Glomerular visceral epithelial cell (primary cell): ENCODE results near the gene RP2.

Experiments used
- DNase-seq: peaks from one replicate; pipeline ENCODE4 v3.0.0-alpha.2; 2016; ENCODE audit errors: extremely low spot score

The RP2 gene

DNA sequence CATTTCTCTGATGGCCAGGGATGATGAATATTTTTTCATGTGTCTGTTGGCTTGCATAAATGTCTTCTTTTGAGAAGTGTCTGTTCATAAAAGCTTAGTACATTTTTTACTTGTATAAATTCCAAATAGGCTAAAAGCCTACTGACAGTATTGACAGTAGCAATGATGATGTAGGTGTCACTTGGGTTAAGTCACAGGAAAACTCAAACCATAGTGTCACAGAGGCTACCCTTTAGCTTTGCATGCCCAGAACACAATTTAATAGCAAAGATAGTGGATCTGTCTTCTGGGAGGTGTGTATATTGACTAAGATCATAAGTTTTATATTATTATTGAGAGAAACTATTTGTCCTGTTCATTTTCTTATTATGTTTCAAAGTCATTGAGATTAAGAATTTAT lies 8.1 kb downstream of the RP2 start:
- no peak for DNase-seq

- DNase-seq: no peak
These were observed 13.1 kb downstream of the RP2 start for GRCh38 chrX:46849933-46850332.

- DNase-seq: no peak
These were observed 13.9 kb downstream of the RP2 start for GRCh38 chrX:46850771-46851170.

- DNase-seq: no peak
These were observed 19.6 kb downstream of the RP2 start for GRCh38 chrX:46856483-46856882.

GRCh38 chrX:46860557-46860956 lies 23.7 kb downstream of the RP2 start:
- DNase-seq: no peak

- DNase-seq: no peak
These were observed 26.2 kb downstream of the RP2 start for GRCh38 chrX:46863072-46863471.

- DNase-seq: no peak
These were observed 27.8 kb downstream of the RP2 start for GRCh38 chrX:46864606-46865005.

DNA sequence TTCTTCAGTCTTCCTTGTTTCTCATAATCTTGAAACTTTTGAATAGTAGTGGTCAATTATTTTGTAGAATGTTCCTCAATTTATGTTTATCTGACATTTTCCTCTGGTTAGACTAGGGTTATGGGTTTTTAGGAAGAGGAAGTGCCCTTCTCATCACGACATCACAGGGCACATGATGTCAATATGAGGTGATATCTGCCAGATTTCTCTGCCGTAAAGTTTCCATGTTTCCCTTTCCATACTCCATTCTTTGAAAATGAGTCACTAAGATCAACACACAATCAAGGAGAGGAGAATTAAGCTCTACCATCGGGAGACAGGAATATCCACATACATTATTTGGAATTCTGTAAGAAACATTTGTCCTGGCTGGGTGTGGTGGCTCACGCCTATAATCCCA lies 28.4 kb downstream of the RP2 start:
- DNase-seq: peak; percentile 27

DNA sequence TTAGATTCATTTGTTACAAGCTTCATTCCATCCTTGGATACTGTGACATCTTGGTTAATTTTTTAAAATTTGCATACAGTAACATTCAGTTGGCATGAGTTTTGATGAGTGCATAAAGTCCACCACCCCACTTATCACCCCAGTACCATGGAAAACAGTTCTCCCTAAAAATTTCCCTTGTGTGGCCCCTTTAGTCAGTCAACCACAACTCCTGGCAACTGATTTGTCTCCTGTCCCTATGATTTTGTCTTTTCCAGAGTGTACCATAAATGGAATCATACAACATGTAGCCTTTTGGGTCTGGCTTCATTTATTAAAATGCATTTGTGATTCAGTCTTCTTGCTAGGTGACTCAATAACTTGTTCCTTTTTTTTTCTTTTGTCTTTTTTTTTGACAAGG lies 29.9 kb downstream of the RP2 start:
- no peak for DNase-seq

- DNase-seq: no peak
These were observed 36.9 kb downstream of the RP2 start for GRCh38 chrX:46873746-46874145.

DNA sequence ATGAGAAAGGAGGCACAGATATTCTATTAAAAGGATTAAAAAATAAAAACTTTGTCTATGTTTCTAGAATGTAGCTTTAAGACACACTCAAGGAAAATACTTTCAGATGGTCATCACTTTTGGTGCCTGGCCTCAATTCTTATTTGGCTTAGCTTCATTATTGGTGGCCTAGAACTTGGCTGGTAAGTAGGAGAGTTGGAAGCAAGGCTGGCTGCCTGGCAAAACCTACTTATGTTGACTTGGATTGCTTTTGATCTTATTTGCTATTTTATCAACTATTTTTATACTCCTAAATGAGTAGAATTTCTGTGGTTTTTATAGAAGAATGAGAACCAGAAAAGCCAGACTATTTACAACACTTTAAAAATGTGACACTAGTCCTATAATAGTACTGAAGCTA lies 40.1 kb downstream of the RP2 start:
- no peak for DNase-seq

DNA sequence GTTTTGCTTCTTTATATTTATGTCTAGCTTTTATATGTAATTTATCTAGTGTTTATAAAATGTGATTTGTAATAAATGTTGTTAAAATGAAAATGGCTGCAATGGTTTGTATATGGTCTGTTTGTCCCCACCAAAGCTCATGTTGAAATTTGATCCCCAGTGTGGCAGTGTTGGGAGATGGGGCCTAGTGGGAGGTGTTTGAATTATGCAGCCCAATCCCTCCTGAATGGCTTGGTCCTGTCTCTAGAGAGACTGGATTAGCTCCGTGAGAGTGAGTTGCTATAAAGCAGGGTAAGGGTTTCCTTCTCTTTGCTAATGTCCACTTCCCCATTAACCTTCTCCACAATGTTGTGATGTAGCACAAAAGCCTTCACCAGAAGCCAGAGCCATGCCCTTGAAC lies 45.4 kb downstream of the RP2 start:
- DNase-seq: no peak

DNA sequence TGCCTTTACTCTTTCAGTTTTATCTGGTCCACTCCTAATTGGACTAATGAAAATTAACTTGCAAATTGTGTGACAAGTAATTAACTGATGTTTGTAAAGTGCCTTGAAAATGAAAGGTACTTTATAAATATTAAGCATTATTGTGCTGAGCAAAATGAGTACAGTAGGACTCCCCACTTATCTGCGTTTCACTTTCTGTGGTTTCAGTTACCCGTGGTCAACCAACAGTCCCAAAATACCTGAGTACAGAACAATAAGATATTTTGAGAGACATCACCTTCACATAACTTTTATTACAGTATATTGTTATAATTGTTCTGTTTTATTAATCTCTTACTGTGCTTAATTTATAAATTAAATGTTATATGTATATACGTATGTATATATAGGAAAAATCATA lies 48.0 kb downstream of the RP2 start:
- no peak for DNase-seq

- no peak for DNase-seq
These were observed 61.4 kb downstream of the RP2 start for GRCh38 chrX:46898207-46898606.

- peak; percentile 73 for DNase-seq
These were observed 66.8 kb downstream of the RP2 start for GRCh38 chrX:46903458-46904242.

- DNase-seq: no peak
These were observed 67.8 kb downstream of the RP2 start for GRCh38 chrX:46904626-46905025.

DNA sequence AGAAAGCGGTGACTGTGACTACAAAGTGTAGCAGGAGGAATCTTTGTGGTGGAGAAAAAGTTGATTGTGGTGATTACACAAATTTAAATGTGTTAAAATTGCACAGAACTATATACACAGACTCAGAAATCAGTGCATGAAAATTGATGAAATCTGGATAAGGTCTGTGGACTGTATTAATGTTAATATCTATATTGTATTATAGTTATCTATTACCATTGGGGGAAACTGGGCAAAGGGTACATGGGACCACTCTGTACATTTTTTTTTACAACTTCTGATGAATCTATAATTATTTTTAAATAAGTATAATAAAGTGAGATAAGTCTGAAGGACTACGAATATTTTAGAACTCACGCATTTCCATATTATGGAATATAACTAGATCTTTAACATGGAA lies 73.6 kb downstream of the RP2 start:
- no peak for DNase-seq

DNA sequence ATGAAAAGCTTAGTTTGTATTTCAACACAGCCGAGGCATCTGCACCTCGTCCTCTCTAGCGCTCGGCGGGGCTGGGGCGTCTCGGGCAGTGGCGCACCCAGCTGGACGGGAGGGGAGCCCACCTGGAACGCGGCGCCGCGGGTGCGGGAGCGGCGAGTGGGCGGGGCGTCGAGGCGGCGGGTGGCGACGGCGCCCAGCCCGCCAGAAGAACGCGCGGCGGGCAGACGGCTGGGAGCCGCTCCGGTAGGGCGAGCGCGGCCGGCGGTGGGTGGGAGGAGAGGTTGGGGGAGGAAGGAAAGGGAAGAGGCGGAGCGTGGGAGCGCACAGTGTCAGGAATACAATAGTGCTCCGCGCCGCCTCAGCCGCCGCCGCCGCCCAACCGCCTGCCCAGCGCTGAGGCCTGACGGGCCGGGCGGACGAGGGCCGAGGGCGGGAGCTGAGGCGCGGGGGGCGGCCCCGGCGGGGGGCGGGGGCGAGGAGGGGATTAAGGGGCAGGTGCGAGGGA lies 75.3 kb downstream of the RP2 start, which contains the start of gene JADE3:
Gene JADE3 (plus strand): TSS at position 324 of the 505 bp plus-strand sequence. CDS start 72,474 bp downstream, outside the sequence.
- peak; percentile 76 for DNase-seq

DNA sequence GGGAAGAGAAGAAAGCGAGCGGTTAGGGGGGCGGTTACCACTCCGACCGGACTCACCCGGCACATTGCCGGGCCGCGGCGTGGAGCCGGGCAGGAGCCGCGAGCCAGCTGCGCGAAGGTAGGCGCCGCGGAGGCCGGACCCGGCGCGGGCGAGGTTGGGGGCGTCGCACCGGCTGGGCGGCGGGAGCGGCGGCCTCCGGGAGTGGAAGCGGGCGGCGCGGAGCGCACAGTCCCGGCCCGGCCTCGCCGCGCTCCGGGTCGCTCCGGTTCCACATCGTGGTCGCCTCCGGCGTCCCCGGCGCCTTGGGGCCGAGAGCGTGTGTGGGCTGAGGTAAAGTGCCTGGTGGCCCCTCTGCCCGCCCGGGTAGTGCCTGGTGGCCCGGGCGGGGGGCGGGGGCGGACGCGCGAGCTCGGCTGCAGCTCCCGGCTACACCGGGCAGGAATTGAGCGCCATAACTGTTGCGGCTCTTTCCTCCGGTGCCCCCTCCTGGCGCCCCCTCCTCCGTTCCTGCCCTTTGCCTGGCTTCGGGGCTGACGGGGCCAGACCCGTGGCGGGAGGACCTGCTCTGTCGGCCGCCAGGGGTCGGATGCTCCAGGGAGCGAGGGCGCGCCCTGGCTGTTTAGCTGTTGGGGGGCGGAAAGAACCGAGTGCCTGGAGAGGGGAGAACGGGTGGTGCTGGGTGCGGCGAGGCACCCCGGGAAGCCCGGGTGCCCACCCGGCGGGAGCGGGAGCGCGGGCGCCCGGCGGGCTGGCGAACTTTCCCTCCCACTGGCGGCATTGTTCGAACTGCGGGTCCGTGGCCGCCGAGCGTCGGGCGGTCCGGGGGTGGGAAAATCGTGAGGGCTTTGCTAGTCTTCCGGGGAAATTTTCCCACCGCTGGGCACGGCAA lies 76.0 kb downstream of the RP2 start:
- peak; percentile 51 for DNase-seq

- peak; percentile 18 for DNase-seq
These were observed 76.8 kb downstream of the RP2 start for GRCh38 chrX:46913667-46914066.

- no peak for DNase-seq
These were observed 79.4 kb downstream of the RP2 start for GRCh38 chrX:46916273-46916672.

DNA sequence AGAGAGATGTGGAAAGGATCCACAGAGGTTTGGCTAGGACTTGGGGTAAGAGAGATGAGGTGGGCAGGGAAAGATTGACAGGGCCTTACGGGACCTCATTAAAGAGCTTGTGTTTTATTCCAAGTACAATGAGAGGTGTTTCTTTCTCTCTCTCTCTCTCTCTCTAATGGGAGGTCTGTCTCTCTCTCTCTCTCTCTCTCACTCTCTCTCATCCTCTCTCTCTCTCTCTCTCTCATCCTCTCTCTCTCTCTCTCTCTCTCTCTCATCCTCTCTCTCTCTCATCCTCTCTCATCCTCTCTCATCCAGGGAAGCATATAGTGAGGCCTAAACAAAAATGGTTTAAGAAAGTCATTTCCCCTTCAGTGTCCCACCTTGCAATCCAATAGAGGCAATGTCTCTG lies 80.8 kb downstream of the RP2 start:
- no peak for DNase-seq

DNA sequence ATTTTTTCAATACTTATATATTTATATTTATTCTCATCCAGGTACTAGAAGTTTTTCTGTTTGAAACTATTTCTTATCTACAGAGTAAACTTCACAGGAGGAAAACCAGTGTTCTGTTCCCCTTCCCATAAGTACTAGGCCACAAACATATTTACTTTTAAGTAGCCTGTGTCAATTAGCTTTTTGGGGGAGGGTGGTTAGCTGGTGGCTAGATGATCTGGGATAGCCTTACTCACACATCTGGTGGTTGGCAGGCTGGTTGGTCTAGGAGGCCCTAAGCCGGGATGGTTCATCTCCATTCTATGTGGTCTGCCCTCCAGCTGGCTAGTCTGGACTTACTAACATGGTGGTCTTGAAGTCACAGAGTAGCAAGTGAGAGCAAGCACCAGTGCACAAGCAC lies 81.6 kb downstream of the RP2 start:
- DNase-seq: no peak
